IMR-90 (cell line): ENCODE results near the gene SCGB1D1. TPM values are rescaled to one million over a fixed set of nuclear protein-coding genes. Genes with fewer than 3 reads are reported as not detected.

Source experiments
- ATAC-seq: fragments of 200-7000 bp; cut with Tn5 transposase; 2 replicates; pipeline ENCODE4 v1.9.1; 2020; ENCODE audit warnings: low read depth, mild to moderate bottlenecking, moderate library complexity
- BruUV-seq: library from RNA; stranded (reverse); fragments of 400-500 nt; replicated peaks from 2 replicates; lab custom pipeline; 2021; lab: Mats Ljungman, UMichigan
- CTCF ChIA-PET: fragments of 300-600 bp; formaldehyde crosslinking; extraction: SDS; loops from one replicate; lab custom pipeline; 2021; ENCODE audit warnings: antibody characterized with exemption; lab: Yijun Ruan, JAX
- POLR2A ChIA-PET: fragments of 300-600 bp; sonication (Branson Sonifier 250); formaldehyde crosslinking; loops from one replicate; lab custom pipeline; 2022; ENCODE audit warnings: antibody characterized with exemption; ENCODE audit not compliant: unreplicated experiment; lab: Charles Lee
- DNase-seq: peaks from one replicate; pipeline ENCODE4 v3.0.0; 2013
- H2AFZ ChIP-seq: replicated peaks from 2 replicates; pipeline ENCODE3; 2013; ENCODE audit warnings: low read length, mild to moderate bottlenecking; ENCODE audit not compliant: poor library complexity
- H2AK5ac ChIP-seq: 2 replicates; pipeline ENCODE4 v1.6.1; 2013; ENCODE audit warnings: low read depth, low read length, inconsistent platforms
- H2AK9ac ChIP-seq: replicated peaks from 2 replicates; pipeline ENCODE3; 2013; ENCODE audit warnings: mild to moderate bottlenecking, low read depth, low read length, moderate library complexity; ENCODE audit not compliant: poor library complexity
- H2BK120ac ChIP-seq: 2 replicates; pipeline ENCODE4 v1.6.1; 2013; ENCODE audit warnings: low read depth, low read length, inconsistent platforms
- H2BK15ac ChIP-seq: 3 replicates; pipeline ENCODE4 v1.6.1; 2013; ENCODE audit warnings: low read depth, low read length, inconsistent platforms
- H2BK20ac ChIP-seq: 2 replicates; pipeline ENCODE4 v1.6.1; 2013; ENCODE audit warnings: low read depth, mild to moderate bottlenecking, inconsistent platforms, low read length, moderate library complexity
- H2BK5ac ChIP-seq: 2 replicates; pipeline ENCODE4 v1.6.1; 2013; ENCODE audit warnings: mild to moderate bottlenecking, low read depth, low read length, inconsistent platforms; ENCODE audit not compliant: poor library complexity, severe bottlenecking
- H3K14ac ChIP-seq: replicated peaks from 2 replicates; pipeline ENCODE4 v1.6.1; 2013; ENCODE audit warnings: low read depth, low read length, inconsistent platforms
- H3K18ac ChIP-seq: 2 replicates; pipeline ENCODE4 v1.6.1; 2013; ENCODE audit warnings: low read depth, low read length, control low read depth
- H3K23ac ChIP-seq: 2 replicates; pipeline ENCODE4 v1.6.1; 2013; ENCODE audit warnings: low read depth, low read length, inconsistent platforms
- H3K27ac ChIP-seq: 2 replicates; pipeline ENCODE4 v1.5.1; 2013; ENCODE audit warnings: mild to moderate bottlenecking, control low read depth, low read length; ENCODE audit not compliant: insufficient read depth
- H3K27me3 ChIP-seq: 2 replicates; pipeline ENCODE4 v1.6.1; 2013; ENCODE audit warnings: low read length; ENCODE audit not compliant: control insufficient read depth, insufficient read depth
- H3K36me3 ChIP-seq: 2 replicates; pipeline ENCODE4 v1.6.1; 2013; ENCODE audit warnings: low read length, mixed read lengths; ENCODE audit not compliant: control insufficient read depth, insufficient read depth
- H3K4ac ChIP-seq: 2 replicates; pipeline ENCODE4 v1.6.1; 2013; ENCODE audit warnings: low read depth, low read length, inconsistent platforms
- H3K4me1 ChIP-seq: 2 replicates; pipeline ENCODE4 v1.6.1; 2013; ENCODE audit warnings: low read length, mixed read lengths; ENCODE audit not compliant: control insufficient read depth, insufficient read depth
- H3K4me2 ChIP-seq: 2 replicates; pipeline ENCODE4 v1.6.1; 2013; ENCODE audit warnings: low read depth, mild to moderate bottlenecking, control low read depth, low read length, moderate library complexity
- H3K4me3 ChIP-seq: 2 replicates; pipeline ENCODE4 v1.5.1; 2013; ENCODE audit warnings: low read depth, mild to moderate bottlenecking, control low read depth, low read length, moderate library complexity; ENCODE audit not compliant: insufficient read depth
- H3K56ac ChIP-seq: 2 replicates; pipeline ENCODE4 v1.6.1; 2013; ENCODE audit warnings: low read length, inconsistent platforms; ENCODE audit not compliant: insufficient read depth; ENCODE audit errors: extremely low read depth
- H3K79me1 ChIP-seq, 2 experiments: 2 replicates each; pipeline ENCODE4 v1.6.1; 2013; ENCODE audit warnings: low read length in 2 of 2, inconsistent platforms in 1 of 2, low read depth in 1 of 2
- H3K9ac ChIP-seq: 2 replicates; pipeline ENCODE4 v1.6.1; 2013; ENCODE audit warnings: low read depth, low read length, control low read depth
- H3K9me1 ChIP-seq: 2 replicates; pipeline ENCODE4 v1.6.1; 2013; ENCODE audit warnings: low read length, inconsistent platforms; ENCODE audit not compliant: insufficient read depth
- H3K9me3 ChIP-seq: 2 replicates; pipeline ENCODE4 v1.6.1; 2013; ENCODE audit warnings: low read length; ENCODE audit not compliant: control insufficient read depth, insufficient read depth
- H4K20me1 ChIP-seq: 2 replicates; pipeline ENCODE4 v1.6.1; 2013; ENCODE audit warnings: low read length, inconsistent platforms; ENCODE audit not compliant: insufficient read depth
- H4K5ac ChIP-seq: 2 replicates; pipeline ENCODE4 v1.6.1; 2013; ENCODE audit warnings: mild to moderate bottlenecking, low read depth, low read length, control low read depth
- H4K8ac ChIP-seq, 2 experiments: 2 replicates each; pipeline ENCODE4 v1.6.1; 2013; ENCODE audit warnings: low read depth in 2 of 2, low read length in 2 of 2, control low read depth in 1 of 2, inconsistent platforms in 1 of 2
- H4K91ac ChIP-seq: 2 replicates; pipeline ENCODE4 v1.6.1; 2013; ENCODE audit warnings: low read depth, low read length, inconsistent platforms; ENCODE audit not compliant: insufficient read depth
- CEBPB ChIP-seq: IDR thresholded peaks from 2 replicates; pipeline ENCODE4 v1.6.1; 2012; ENCODE audit warnings: low read depth, low read length, improper control_type of control experiment
- CHD1 ChIP-seq: IDR thresholded peaks from 2 replicates; pipeline ENCODE4 v1.6.1; 2012; ENCODE audit warnings: low read depth, low read length, improper control_type of control experiment
- ELK1 ChIP-seq: fragments of 150-350 bp; IDR thresholded peaks from 2 replicates; pipeline ENCODE4 v1.6.1; 2016; ENCODE audit warnings: low read depth, mild to moderate bottlenecking, low read length, moderate library complexity, borderline replicate concordance
- FOS ChIP-seq: fragments of 150-350 bp; IDR thresholded peaks from 2 replicates; pipeline ENCODE4 v1.6.1; 2016; ENCODE audit warnings: low read depth, low read length
- MAFK ChIP-seq: IDR thresholded peaks from 2 replicates; pipeline ENCODE4 v1.6.1; 2012; ENCODE audit warnings: low read depth, low read length, improper control_type of control experiment
- MAZ ChIP-seq: IDR thresholded peaks from 2 replicates; pipeline ENCODE4 v1.6.1; 2012; ENCODE audit warnings: low read depth, mild to moderate bottlenecking, low read length, improper control_type of control experiment, moderate library complexity, borderline replicate concordance
- NFE2L2 ChIP-seq: fragments of 150-350 bp; IDR thresholded peaks from 2 replicates; pipeline ENCODE4 v1.6.1; 2016; ENCODE audit warnings: low read depth, mild to moderate bottlenecking, low read length
- POLR2A ChIP-seq: IDR thresholded peaks from 2 replicates; pipeline ENCODE4 v1.6.1; 2012; ENCODE audit warnings: mild to moderate bottlenecking, low read depth, low read length
- RAD21 ChIP-seq: IDR thresholded peaks from 2 replicates; pipeline ENCODE4 v1.6.1; 2012; ENCODE audit warnings: low read length, improper control_type of control experiment
- RFX5 ChIP-seq: IDR thresholded peaks from 2 replicates; pipeline ENCODE4 v1.8.0; 2012; ENCODE audit warnings: low read depth, mild to moderate bottlenecking, low read length, moderate library complexity
- SMC3 ChIP-seq: fragments of 150-350 bp; IDR thresholded peaks from 2 replicates; pipeline ENCODE4 v1.6.1; 2016; ENCODE audit warnings: low read depth, mild to moderate bottlenecking, antibody characterized with exemption, low read length, moderate library complexity
- WGBS, 2 experiments: methylation state at CpG; one replicate each; pipeline versions ENCODE4 v1.1.5 to v1.1.7; 2013; ENCODE audit warnings: missing lambda C conversion rate in 2 of 2; ENCODE audit not compliant: insufficient read length in 1 of 2; ENCODE audit errors: extremely low coverage in 2 of 2; 5-methylcytosine and 5-hydroxymethylcytosine counted together
- dilution Hi-C: fragments of 300-500 bp; cut with HindIII; formaldehyde crosslinking; loops from one replicate; pipeline ENCODE4 v1.14.3; 2018; ENCODE audit warnings: low sequenced_read_pairs; ENCODE audit not compliant: unreplicated experiment
- in situ Hi-C: fragments of 300-500 bp; cut with MboI; formaldehyde crosslinking; loops from 3 replicates; pipeline ENCODE4 v1.14.3; 2019; ENCODE audit warnings: low sequenced_read_pairs, inconsistent platforms, mixed read lengths
- intact Hi-C: fragments of 100-400 bp; cut with micrococcal nuclease; formaldehyde crosslinking; loops from 2 replicates; pipeline ENCODE4 v1.10.0; 2022
- polyA plus RNA-seq, 3 experiments: library from polyadenylated mRNA; depleted of rRNA; stranded (reverse); fragments of >200 nt; gene quantifications; 2 replicates each; pipeline ENCODE4 v1.2.3, GENCODE V29; 2012; ENCODE audit warnings: low replicate concordance in 1 of 3
- total RNA-seq: library from RNA; depleted of rRNA; stranded (reverse); fragments of >200 nt; gene quantifications from 2 replicates; pipeline ENCODE4 v1.2.3, GENCODE V29; 2012

SCGB1D1 gene
- total and polyA plus RNA-seq, 2 of the 4 experiments (the other 2 are of a cell fraction), result not detected

- Histone ChIP-seq H3K4me3 (no peak overlapping the region), H2BK120ac (no peak overlapping the region), H4K20me1 (no peaks in the 10 kb centered on the region), H3K18ac (no peak overlapping the region), H3K27ac (no peak overlapping the region), H2BK5ac (no peak overlapping the region), H2BK15ac (no peak overlapping the region), H2BK20ac (no peak overlapping the region), H4K5ac (no peak overlapping the region), H3K27me3 (no peaks in the 10 kb centered on the region), H4K8ac (no peak overlapping the region), H3K9me1 (no peaks in the 10 kb centered on the region), H4K91ac (no peak overlapping the region), H2AK5ac (no peak overlapping the region), H3K9me3 (no peaks in the 10 kb centered on the region), H3K4me1 (no peaks in the 10 kb centered on the region), H3K4me2 (no peak overlapping the region), H3K36me3 (0 out of 2 replicates have a peak, but pooled peaks cover 1% of the 10 kb centered on the region), H3K56ac (no peak overlapping the region), H3K14ac (no peak overlapping the region), H3K79me1 (no peaks in the 10 kb centered on the region), H3K4ac (no peak overlapping the region), H2AFZ (no peak overlapping the region), H3K9ac (no peak overlapping the region), H3K23ac (no peak overlapping the region), H2AK9ac (no peak overlapping the region)
- TF ChIP-seq SMC3, result no peak
- no peak for TF ChIP-seq NFE2L2
- no peak for TF ChIP-seq RFX5
- TF ChIP-seq FOS, result no peak
- no peak for TF ChIP-seq RAD21
- no peak for TF ChIP-seq MAFK
- TF ChIP-seq CEBPB, result no peak
- TF ChIP-seq MAZ, result no peak
- no peak for TF ChIP-seq CHD1
- no peak for TF ChIP-seq POLR2A
- no peak for TF ChIP-seq ELK1
- WGBS, 2 experiments, result 71% methylated on average over 1 of the region's 6 CpGs; no CpG with 5 or more reads in 1 of the 2 experiments
- ATAC-seq, result no peak
- ChIA-PET CTCF (interaction anchor here (0.8 kb wide), 1 partner anchor 14 kb away, joined by 3 read pairs; no protein-coding TSS in a partner anchor), POLR2A (no interaction called here)
- no TSS peak for BruUV-seq
- DNase-seq, result no peak
- intact Hi-C loops, result no loop called here
- in situ Hi-C loops, result no loop called here
- dilution Hi-C loops, result no loop called here
These were observed 32.4 kb upstream of the SCGB1D1 start for GRCh38 chr11:62157603-62158002.
